HG03175 (cell line): ENCODE results near the gene ALPK3.
"Not testable (repeated sequence)": the region's sequence is repeated elsewhere in the genome, so short reads cannot be mapped to it uniquely, and the experiment has no call there.

Experiments
- ATAC-seq: cut with Tn5 transposase; IDR thresholded peaks from one replicate; pipeline ENCODE4 v1.9.1; 2021; ENCODE audit warnings: mild to moderate bottlenecking, moderate library complexity; ENCODE audit not compliant: unreplicated experiment

ALPK3 gene

GRCh38 chr15:84869510-84869909, 52.4 kb downstream of the ALPK3 start:
- no peak for ATAC-seq

- ATAC-seq, result no peak
Observed at GRCh38 chr15:84871428-84871985, 54.4 kb downstream of the ALPK3 start.

- ATAC-seq, result no peak
Observed at GRCh38 chr15:84872009-84872910, 55.1 kb downstream of the ALPK3 start.

- no peak for ATAC-seq
Observed at GRCh38 chr15:84873997-84874396, 56.8 kb downstream of the ALPK3 start.

GRCh38 chr15:84874981-84875699, 58.0 kb downstream of the ALPK3 start:
- no peak for ATAC-seq

- no peak for ATAC-seq
Observed at GRCh38 chr15:84876269-84876668, 59.1 kb downstream of the ALPK3 start.

- not testable (repeated sequence) for ATAC-seq
Observed at GRCh38 chr15:84877701-84878100, 60.5 kb downstream of the ALPK3 start.

GRCh38 chr15:84878504-84878903, 61.3 kb downstream of the ALPK3 start:
- no peak for ATAC-seq

- no peak for ATAC-seq
Observed at GRCh38 chr15:84879088-84879780, 62.1 kb downstream of the ALPK3 start.

GRCh38 chr15:84880007-84880406, 62.9 kb downstream of the ALPK3 start:
- ATAC-seq, result no peak

GRCh38 chr15:84880822-84881519, 63.8 kb downstream of the ALPK3 start:
- no peak for ATAC-seq

GRCh38 chr15:84881520-84881830, 64.3 kb downstream of the ALPK3 start:
- no peak for ATAC-seq

GRCh38 chr15:84883466-84883865, 66.3 kb downstream of the ALPK3 start:
- ATAC-seq, result no peak

- ATAC-seq, result no peak
Observed at GRCh38 chr15:84883916-84884781, 67.0 kb downstream of the ALPK3 start, which contains the start of gene SLC28A1. Gene SLC28A1 (plus strand): TSS chr15:84884662. CDS start chr15:84887761, 3,099 bp downstream.

GRCh38 chr15:84885801-84886200, 68.6 kb downstream of the ALPK3 start:
- no peak for ATAC-seq

- no peak for ATAC-seq
Observed at GRCh38 chr15:84886211-84886983, 69.2 kb downstream of the ALPK3 start.

- ATAC-seq, result no peak
Observed at GRCh38 chr15:84886984-84887299, 69.8 kb downstream of the ALPK3 start.

GRCh38 chr15:84887938-84888337, 70.8 kb downstream of the ALPK3 start:
- no peak for ATAC-seq

GRCh38 chr15:84888639-84889038, 71.5 kb downstream of the ALPK3 start:
- no peak for ATAC-seq
